NCI-H524 (cell line): ENCODE results near the gene BMPR2.
"Not testable (repeated sequence)": the region's sequence is repeated elsewhere in the genome, so short reads cannot be mapped to it uniquely, and the experiment has no call there.

Experiments
- DNase-seq, 2 experiments: peaks; one replicate each; lab custom pipeline; 2025; lab: John Stamatoyannopoulos, UW

The BMPR2 gene

DNA sequence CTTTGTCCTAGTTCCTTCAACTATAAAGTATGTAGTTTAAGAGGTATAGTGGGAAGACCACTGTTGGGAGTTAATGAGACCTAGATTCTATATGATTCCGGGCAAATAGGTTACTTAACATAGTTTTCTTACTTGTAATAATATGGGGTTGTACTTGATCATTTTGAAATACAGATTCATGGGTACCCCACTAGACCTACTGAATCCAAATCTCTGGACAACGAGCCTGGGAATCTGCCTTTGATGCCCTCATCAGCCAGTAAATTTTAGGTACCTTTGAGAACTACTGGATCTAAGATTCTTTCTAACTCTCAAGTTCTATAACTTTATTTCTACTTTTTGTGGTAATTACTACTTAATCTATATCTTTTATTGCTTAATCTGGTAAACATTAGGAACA lies 6.6 kb downstream of the BMPR2 start:
- DNase-seq, result no peak

DNA sequence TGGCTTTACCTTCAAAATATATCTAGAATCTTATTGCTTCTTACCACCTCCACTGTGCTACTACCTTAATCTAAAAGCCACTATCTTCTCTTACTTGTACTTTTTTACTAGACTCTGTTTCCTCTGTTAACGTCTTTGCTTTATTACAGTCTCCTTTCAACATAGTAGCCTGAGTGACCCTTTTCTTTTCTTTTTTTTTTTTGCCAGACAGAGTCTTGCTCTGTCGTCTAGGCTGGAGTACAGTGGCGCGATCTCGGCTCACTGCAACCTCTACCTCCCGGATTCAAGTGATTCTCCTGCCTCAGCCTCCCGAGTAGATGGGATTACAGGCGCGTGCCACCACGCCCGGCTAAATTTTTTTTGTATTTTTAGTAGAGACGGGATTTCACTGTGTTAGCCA lies 10.4 kb downstream of the BMPR2 start:
- DNase-seq, result not testable (repeated sequence)

DNA sequence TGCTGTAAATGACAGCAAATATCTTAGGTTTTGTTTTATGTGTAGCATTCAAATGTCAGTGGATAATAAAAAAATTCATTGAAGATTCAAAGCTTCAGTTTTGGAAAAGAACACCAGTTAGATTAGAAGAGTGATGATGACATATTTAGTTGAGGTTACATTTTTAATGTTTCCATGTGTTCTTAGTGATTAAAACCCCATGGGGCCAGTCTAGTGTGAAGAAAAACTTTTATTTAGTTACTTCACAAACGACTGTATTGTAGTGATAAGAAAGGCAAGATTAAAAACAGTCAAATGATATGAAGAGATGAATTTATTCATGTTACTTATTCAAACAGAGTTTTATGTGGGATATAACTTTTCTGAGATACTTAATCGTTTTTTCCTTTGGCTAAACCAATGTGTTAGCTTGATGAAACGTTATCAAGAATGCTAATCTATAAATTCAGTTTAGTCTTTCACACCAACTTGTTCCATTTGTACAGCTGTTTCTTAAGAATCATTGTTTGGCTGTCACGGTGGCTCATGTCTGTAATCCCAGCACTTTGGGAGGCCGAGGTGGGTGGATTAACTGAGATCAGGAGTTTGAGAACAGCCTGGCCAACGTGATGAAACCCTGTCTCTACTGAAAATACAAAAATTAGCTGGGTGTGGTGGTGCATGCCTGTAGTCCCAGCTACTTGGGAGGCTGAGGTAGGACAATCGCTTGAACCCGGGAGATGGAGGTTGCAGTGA lies 11.6 kb downstream of the BMPR2 start:
- no peak for DNase-seq

DNA sequence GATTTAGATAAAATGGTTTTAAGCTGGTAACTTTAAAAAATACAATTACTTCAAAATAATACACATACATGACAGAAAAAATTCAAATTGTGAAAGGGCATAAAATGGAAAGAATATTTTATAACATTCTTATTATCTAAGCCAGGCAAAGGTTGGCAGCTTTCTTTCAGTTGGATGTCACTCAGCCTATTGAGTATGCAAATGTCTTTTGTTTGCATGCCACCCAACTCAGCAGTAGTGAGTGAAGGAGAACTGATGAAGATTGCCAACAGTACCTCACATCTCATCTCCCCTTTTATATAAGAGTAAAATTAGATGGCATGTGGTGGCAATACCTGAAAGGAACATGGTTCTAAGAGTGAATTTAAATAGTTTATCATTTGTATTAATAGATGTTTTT lies 24.8 kb downstream of the BMPR2 start:
- no peak for DNase-seq

DNA sequence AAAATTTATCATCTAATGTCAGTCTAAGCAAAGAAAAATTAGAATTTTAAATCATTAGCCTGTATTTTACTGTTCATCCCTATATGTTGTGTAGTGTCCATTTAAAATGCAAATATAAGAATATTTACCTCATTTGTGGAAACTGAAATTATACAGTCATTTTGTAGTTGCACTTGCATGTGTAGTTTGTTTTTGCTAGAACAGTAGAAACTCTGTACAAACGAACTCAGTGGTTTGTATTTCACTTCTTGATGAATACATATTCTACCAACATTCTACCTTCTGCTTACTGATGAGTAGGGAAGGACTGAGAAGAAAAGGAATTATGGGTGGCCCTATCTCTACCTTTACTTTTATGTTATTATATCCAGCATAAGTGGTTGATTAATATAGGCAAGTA lies 29.7 kb downstream of the BMPR2 start:
- no peak for DNase-seq

DNA sequence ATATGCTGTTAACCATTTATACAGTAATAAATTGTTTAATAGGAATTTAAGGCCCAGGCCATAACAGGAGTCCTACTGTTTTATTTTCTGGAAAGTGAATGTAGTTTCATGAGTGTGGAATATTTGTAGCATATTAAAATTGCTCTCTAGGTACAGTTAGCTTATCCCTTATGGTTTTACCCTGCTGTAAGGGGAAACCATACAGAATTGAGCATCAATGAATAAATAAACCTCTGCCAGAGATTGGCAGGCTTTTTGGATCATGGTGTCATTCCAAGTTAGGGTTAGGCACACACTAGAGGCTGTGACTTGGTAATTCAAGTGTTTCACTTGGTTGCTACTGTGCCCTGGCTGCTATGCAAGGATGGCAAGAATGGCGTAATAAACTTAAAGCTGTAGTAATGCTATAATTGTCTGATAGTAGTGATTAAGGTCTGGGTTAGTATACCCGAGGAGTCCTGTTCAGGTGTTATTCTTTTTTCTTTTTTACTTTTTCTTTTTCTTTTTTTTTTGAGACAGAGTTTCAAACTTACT lies 30.4 kb downstream of the BMPR2 start:
- no peak for DNase-seq

DNA sequence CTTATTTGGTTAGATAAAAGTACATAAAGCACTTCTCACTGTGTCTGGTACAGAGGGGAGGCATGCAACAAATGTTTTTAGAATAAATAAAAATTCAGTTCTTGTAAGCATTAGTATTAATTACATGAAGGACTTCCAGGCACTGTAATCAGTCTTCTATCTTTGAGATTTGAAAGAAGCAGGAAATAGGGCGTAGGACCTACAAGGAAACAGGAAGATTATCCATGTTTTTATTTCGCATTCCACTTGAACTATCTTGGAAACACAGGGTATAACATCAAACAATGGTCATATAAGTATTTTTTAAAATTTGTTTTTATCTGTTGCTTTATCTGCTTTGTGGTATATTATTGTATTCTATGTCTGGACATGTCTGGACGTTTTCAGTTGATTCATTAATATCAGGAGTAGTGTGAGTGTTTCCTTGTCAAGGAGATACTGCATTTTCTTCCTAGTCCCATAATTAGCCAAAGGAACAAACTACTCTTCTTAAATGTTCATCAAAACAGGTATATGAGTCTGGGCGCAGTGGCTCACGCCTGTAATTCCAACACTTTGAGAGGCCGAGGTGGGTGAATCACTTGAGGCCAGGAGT lies 32.5 kb downstream of the BMPR2 start:
- no peak for DNase-seq

DNA sequence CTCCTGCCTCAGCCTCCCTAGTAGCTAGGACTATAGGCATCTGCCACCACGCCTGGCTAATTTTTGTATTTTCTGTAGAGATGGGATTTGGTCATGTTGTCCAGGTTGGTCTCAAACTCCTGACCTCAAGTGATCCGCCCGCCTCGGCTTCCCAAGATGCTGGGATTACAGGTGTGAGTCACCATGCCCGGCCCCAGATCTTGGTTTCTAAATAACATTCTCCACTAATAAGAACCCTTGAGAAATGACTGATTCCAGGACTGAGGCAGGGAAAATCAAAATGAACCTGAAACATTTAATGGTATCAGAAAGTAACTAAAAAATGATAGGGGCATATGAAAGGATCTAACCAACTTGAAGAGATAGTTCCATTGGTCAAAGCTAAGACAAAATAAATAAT lies 34.0 kb downstream of the BMPR2 start:
- no peak for DNase-seq

DNA sequence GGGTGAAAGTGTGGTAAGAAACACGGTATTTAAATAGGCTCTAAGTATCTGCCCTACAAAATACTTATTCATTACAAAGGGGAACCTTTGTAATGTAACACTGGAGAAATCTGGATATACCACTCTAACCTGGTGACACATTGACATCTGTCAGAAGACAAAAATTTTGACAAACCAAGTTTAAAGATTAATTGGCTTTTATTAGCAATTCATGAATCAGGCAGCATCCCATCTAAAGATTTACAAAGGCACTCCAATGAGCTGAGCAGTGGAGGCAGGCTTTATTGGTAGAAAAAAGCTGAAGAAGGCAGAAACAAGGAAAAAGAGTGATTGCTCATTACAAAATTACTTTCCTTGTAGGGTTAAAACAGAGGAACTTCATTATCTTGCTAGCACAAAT lies 35.0 kb downstream of the BMPR2 start:
- DNase-seq, result no peak

DNA sequence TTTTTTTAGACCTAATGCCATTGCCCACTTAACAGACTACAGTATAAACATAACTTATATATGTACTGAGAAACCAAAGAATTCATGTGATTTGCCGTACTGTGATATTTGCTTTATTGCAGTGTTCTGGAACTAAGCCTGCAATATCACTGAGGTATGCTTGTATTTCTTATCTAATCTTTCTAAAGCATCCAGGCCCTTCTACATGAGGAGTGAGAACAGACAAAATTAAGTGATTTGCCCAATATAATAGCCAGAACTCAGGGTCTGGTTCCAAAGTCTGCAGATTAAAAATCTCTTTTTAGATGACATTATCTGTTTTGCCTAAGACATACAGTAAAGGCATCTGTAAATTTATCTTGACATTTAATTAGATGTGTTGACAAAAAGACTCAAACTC lies 41.9 kb downstream of the BMPR2 start:
- DNase-seq, result no peak

DNA sequence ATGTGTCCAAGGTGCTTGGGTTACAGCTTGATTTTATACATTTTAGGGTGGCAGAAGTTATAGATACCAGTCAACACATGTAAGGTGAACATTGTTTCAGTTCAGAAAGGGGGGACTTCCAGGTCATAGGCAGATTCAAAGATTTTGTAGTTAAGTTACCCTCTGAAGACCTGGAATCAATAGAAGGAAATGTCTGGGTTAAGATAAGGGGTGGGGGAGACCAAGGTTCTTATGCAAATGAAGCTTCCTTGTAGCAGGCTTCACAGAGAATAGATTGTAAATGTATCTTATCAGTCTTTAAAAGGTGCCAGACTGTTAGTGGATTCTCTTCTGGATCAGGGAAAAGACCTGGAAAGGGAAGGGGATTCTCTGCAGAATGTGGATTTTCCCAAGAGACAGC lies 42.4 kb downstream of the BMPR2 start:
- no peak for DNase-seq

DNA sequence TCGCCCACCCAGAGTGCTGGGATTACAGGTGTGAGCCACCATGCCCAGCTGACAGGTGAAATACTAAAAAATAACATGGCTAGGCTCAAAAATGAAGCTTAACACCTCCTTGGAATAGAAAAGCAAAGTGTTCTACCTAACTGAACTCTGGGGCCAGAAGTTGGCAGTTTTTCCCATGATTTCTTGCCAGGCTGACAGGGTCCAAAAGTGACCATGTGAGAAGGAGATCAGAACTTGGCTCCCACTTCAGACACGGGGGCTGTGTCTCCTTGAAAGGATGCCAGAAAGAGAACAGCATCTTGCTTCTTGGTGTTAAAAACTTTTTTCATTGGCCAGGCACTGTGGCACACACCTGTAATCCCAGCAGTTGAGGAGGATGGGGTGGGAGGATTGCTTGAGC lies 47.0 kb downstream of the BMPR2 start:
- no peak for DNase-seq

DNA sequence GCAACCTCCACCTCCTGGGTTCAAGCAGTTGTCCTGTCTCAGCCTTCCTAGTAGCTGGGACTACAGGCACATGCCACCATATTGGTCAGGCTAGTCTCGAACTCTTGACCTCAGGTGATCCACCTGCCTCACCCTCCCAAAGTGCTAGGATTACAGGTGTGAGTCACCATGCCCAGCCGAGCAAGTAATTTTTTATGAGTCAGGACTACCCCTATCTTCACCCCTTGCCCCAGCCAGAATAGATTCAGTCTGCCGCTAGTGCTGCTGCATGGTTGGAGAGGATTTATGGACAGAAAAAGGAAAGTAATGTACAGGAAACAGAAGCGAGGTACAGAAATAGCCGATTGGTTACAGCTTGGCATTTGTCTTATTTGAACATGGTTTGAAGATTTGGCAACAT lies 48.9 kb downstream of the BMPR2 start:
- no peak for DNase-seq

DNA sequence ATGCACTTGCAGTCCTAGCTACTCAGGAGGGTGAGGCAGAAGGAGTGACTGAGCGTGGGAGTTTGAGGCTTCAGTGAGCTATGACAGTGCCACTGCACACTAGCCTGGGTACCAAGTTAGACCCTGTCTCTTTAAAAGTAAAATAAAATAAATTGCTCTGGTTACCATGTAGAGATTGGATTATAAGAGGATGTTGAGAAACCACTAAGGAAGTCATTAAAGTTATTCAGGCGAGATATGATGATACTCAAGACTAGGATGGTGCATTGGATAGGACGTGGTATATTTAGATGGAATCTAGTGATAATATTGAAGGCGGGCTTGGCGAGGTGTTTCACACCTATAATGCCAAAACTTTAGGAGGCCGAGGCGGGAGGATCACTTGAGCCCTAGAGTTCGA lies 50.6 kb downstream of the BMPR2 start:
- DNase-seq, result no peak

DNA sequence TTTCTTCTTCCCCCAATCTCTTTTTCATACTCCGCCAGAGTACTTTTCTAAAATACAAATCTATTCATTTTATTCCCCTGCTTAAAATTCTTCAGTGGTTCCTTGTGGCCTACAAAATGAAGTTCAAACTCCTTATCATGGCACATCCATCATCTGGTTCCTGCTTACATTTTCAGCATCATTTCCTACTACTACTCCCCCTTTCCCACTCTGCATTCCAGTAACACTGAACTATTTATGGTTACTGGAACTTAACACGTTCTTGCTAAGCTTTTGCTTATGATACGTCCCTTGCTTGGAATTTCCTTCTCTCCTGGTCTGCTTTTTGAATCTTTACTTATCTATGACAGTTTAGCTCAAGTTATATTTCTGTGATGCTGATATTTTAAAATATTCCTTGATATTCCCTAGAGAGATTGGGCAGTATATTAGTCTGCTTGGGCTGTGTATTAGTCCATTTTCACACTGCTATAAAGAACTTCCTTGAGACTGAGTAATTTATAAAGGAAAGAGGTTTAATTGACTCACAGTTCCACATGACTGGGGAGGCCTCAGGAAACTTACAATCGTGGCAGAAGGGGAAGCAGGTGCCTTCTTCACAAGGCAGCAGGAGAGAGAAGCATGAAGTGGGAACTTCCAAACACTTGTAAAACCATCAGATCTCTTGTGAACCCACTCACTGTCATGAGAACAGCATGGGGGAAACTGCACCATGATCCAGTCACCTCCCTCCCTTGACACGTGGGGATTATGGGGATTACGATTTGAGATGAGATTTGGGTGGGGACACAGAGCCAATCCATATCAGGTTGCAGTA lies 53.2 kb downstream of the BMPR2 start:
- DNase-seq, result peak in 1 of 2 experiments; percentile 1

DNA sequence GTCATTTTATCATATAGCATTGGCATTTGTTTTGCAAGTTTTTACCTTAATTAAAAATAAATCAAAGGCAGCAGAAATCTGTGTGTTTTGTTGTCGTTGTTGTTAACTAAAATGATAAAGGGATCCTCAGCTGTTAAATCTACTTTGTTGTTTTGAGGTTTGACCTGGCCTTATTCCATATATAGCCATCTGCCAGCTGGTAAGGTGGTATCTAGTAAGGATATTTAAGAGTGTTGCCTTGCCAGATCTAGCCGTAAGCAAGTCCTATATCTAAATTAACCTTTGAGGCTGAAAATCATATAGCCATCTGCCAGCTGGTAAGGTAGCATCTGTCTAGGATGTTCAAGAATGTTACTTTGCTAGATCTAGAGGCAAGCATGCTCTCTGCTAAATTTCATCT lies 56.6 kb downstream of the BMPR2 start:
- DNase-seq, result peak; percentile 54 to 89

DNA sequence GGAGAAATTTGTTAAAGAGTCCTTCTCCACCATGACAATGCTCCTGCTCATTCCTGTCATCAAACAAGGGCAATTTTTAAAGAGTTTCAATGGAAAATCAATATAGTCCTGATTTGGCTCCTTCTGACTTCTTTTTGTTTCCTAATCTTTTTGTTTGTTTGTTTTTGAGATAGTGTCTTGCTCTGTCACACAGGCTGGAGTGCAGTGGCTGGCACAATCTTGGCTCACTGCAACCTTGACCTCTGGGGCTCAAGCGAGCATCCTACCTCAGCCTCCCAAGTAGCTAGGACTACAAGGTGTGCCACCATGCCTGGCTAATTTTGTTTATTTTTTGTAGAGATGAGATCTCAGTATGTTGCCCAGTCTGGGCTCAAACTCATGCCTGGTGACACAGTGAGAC lies 58.3 kb downstream of the BMPR2 start:
- no peak for DNase-seq

DNA sequence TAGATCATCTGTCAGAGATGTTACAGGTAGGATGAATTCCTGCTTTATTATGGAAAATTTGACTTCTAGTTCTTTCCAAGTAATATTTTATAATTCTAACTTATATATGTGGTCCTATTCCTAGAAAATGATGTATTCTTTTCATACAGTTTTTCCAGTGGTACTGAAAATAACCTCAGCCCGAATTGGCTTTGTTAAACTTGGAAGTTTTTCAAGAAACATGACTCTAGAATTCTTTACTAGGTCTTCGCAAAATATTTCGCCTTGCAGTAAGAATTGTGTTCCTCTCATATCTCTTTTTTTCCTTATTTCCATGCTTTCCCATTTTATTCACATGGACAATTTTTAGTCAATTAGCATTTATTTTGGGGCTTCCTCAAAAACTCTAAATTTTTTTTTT lies 60.5 kb downstream of the BMPR2 start:
- no peak for DNase-seq

DNA sequence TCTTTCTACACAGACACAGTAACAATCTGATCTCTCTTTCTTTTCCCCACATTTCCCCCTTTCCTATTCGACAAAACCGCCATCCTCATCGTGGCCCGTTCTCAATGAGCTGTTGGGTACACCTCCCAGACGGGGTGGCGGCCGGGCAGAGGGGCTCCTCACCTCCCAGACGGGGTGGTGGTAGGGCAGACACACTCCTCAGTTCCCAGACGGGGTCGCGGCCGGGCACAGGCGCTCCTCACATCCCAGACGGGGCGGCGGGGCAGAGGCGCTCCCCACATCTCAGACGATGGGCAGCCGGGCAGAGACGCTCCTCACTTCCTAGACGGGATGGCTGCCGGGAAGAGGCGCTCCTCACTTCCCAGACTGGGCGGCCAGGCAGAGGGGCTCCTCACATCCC lies 64.0 kb downstream of the BMPR2 start:
- not testable (repeated sequence) for DNase-seq

DNA sequence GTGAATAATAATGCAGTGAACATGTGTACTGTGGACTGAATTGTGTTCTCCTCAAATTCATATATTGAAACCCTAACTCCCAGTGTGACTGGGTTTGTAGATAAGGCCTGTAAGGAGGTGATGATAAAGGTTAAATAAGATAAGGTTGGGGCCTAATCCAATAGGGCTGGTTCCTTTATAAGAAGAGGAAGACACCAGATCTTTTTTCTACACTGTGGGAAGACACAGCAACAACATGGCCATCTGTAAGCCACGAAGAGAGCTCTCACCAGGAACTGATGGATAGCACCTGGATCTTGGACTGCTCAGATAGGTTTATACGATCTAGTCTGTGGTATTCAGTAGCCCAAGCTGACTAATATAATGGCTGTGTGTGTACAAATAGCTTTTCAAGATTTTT lies 66.8 kb downstream of the BMPR2 start:
- no peak for DNase-seq

DNA sequence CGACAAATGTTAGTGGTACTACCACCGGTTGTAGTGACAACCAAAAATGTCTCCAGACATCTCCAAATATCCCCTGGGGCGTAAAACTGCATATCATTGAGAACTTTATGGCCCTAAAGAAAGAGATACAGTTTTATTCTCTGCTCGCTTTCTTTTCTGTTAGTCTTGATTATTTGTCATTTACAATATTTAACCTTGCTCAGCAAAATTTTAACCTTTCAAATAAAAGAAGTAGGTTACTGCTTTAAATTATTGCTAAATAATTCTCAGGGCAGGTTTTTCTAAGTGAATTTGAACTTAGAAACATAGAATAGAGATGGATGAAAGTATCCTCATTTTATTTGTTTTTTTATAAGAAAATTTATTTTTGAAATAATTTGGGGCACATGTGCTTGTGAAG lies 67.9 kb downstream of the BMPR2 start:
- DNase-seq, result no peak

DNA sequence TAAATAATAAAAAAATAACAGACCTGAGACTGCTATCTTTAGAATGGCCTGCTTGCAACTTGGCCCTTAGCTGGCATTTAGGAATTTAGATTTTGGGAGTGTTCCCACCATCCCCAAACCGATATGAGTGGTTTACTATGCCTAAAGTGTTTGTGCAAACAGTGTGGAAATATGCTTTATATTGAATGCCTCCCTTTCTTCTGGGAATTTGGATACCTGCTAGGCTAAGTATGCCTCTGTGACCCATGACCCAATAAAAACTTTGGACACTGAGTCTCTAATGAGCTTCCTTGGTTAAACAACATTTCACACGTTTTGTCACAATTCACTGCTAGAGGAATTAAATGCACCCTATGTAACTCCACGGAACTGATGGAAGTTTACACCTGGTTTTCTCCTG lies 73.2 kb downstream of the BMPR2 start:
- no peak for DNase-seq

DNA sequence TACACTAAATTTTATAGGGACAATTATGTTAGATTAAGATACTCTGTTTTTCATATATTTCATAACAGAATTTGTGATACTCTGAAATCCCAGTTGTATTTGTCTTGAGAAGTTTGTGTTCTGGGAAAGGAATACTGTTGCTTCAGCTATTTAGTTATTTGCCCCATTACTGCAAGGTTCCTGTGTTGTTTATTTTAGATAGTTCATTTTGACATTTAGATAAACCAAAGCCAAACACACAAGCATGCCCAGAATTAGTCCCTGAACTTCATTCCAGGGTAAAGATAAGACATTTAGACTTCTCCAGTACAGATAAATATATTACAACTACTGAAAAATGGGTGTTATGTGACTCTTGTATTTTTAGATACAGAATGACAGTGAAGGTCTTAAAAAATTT lies 74.7 kb downstream of the BMPR2 start:
- no peak for DNase-seq
